HG03066 (cell line): ENCODE data around the gene PKN3.

Source experiments
- ATAC-seq: cut with Tn5 transposase; IDR thresholded peaks from one replicate; pipeline ENCODE4 v1.9.1; 2021; ENCODE audit warnings: low read depth; ENCODE audit not compliant: unreplicated experiment

The PKN3 gene

GRCh38 chr9:128714586-128715435 is 12.5 kb downstream of the PKN3 start:
- ATAC-seq: no peak

GRCh38 chr9:128715436-128715750 is 13.1 kb downstream of the PKN3 start:
- ATAC-seq: no peak

GRCh38 chr9:128716581-128717254 is 14.4 kb downstream of the PKN3 start:
- ATAC-seq: no peak

- ATAC-seq: no peak
Measured at GRCh38 chr9:128718047-128718446, 15.7 kb downstream of the PKN3 start.

GRCh38 chr9:128718475-128718874 is 16.2 kb downstream of the PKN3 start:
- no peak for ATAC-seq

- ATAC-seq: no peak
Measured at GRCh38 chr9:128719919-128720605, 17.8 kb downstream of the PKN3 start.

- ATAC-seq: no peak
Measured at GRCh38 chr9:128720841-128721486, 18.7 kb downstream of the PKN3 start.

GRCh38 chr9:128721487-128722010 is 19.2 kb downstream of the PKN3 start:
- no peak for ATAC-seq

GRCh38 chr9:128722380-128723351 is 20.4 kb downstream of the PKN3 start:
- no peak for ATAC-seq

- ATAC-seq: no peak
Measured at GRCh38 chr9:128723352-128723865, 21.1 kb downstream of the PKN3 start.

GRCh38 chr9:128723866-128724743 is 21.8 kb downstream of the PKN3 start, which contains the start of gene ZDHHC12:
ZDHHC12 (minus strand) TSS chr9:128724127; CDS start chr9:128724093, 34 bp downstream.
- ATAC-seq: peak; percentile 93

GRCh38 chr9:128724744-128725211 is 22.5 kb downstream of the PKN3 start:
- no peak for ATAC-seq

GRCh38 chr9:128727640-128728248 is 25.4 kb downstream of the PKN3 start:
- no peak for ATAC-seq

GRCh38 chr9:128728298-128728697 is 26.0 kb downstream of the PKN3 start:
- ATAC-seq: no peak

GRCh38 chr9:128729302-128729701 is 27.0 kb downstream of the PKN3 start:
- ATAC-seq: no peak

GRCh38 chr9:128729766-128730517 is 27.6 kb downstream of the PKN3 start:
- ATAC-seq: no peak

- no peak for ATAC-seq
Measured at GRCh38 chr9:128731093-128731492, 28.8 kb downstream of the PKN3 start.
